IMR-90 (cell line): ENCODE measurements around the gene SLC29A1. TPM values are rescaled to one million over a fixed set of nuclear protein-coding genes. Genes with fewer than 3 reads are reported as not detected.

Source experiments
- ATAC-seq: fragments of 200-7000 bp; cut with Tn5 transposase; 2 replicates; pipeline ENCODE4 v1.9.1; 2020; ENCODE audit warnings: low read depth, mild to moderate bottlenecking, moderate library complexity
- BruUV-seq: library from RNA; stranded (reverse); fragments of 400-500 nt; replicated peaks from 2 replicates; lab custom pipeline; 2021; lab: Mats Ljungman, UMichigan
- CTCF ChIA-PET: fragments of 300-600 bp; formaldehyde crosslinking; extraction: SDS; loops from one replicate; lab custom pipeline; 2021; ENCODE audit warnings: antibody characterized with exemption; lab: Yijun Ruan, JAX
- POLR2A ChIA-PET: fragments of 300-600 bp; sonication (Branson Sonifier 250); formaldehyde crosslinking; loops from one replicate; lab custom pipeline; 2022; ENCODE audit warnings: antibody characterized with exemption; ENCODE audit not compliant: unreplicated experiment; lab: Charles Lee
- DNase-seq: peaks from one replicate; pipeline ENCODE4 v3.0.0; 2013
- H2AFZ ChIP-seq: replicated peaks from 2 replicates; pipeline ENCODE3; 2013; ENCODE audit warnings: low read length, mild to moderate bottlenecking; ENCODE audit not compliant: poor library complexity
- H2AK5ac ChIP-seq: 2 replicates; pipeline ENCODE4 v1.6.1; 2013; ENCODE audit warnings: low read depth, low read length, inconsistent platforms
- H2AK9ac ChIP-seq: replicated peaks from 2 replicates; pipeline ENCODE3; 2013; ENCODE audit warnings: mild to moderate bottlenecking, low read depth, low read length, moderate library complexity; ENCODE audit not compliant: poor library complexity
- H2BK120ac ChIP-seq: 2 replicates; pipeline ENCODE4 v1.6.1; 2013; ENCODE audit warnings: low read depth, low read length, inconsistent platforms
- H2BK15ac ChIP-seq: 3 replicates; pipeline ENCODE4 v1.6.1; 2013; ENCODE audit warnings: low read depth, low read length, inconsistent platforms
- H2BK20ac ChIP-seq: 2 replicates; pipeline ENCODE4 v1.6.1; 2013; ENCODE audit warnings: low read depth, mild to moderate bottlenecking, inconsistent platforms, low read length, moderate library complexity
- H2BK5ac ChIP-seq: 2 replicates; pipeline ENCODE4 v1.6.1; 2013; ENCODE audit warnings: mild to moderate bottlenecking, low read depth, low read length, inconsistent platforms; ENCODE audit not compliant: poor library complexity, severe bottlenecking
- H3K14ac ChIP-seq: replicated peaks from 2 replicates; pipeline ENCODE4 v1.6.1; 2013; ENCODE audit warnings: low read depth, low read length, inconsistent platforms
- H3K18ac ChIP-seq: 2 replicates; pipeline ENCODE4 v1.6.1; 2013; ENCODE audit warnings: low read depth, low read length, control low read depth
- H3K23ac ChIP-seq: 2 replicates; pipeline ENCODE4 v1.6.1; 2013; ENCODE audit warnings: low read depth, low read length, inconsistent platforms
- H3K27ac ChIP-seq: 2 replicates; pipeline ENCODE4 v1.5.1; 2013; ENCODE audit warnings: mild to moderate bottlenecking, control low read depth, low read length; ENCODE audit not compliant: insufficient read depth
- H3K27me3 ChIP-seq: 2 replicates; pipeline ENCODE4 v1.6.1; 2013; ENCODE audit warnings: low read length; ENCODE audit not compliant: control insufficient read depth, insufficient read depth
- H3K36me3 ChIP-seq: 2 replicates; pipeline ENCODE4 v1.6.1; 2013; ENCODE audit warnings: low read length, mixed read lengths; ENCODE audit not compliant: control insufficient read depth, insufficient read depth
- H3K4ac ChIP-seq: 2 replicates; pipeline ENCODE4 v1.6.1; 2013; ENCODE audit warnings: low read depth, low read length, inconsistent platforms
- H3K4me1 ChIP-seq: 2 replicates; pipeline ENCODE4 v1.6.1; 2013; ENCODE audit warnings: low read length, mixed read lengths; ENCODE audit not compliant: control insufficient read depth, insufficient read depth
- H3K4me2 ChIP-seq: 2 replicates; pipeline ENCODE4 v1.6.1; 2013; ENCODE audit warnings: low read depth, mild to moderate bottlenecking, control low read depth, low read length, moderate library complexity
- H3K4me3 ChIP-seq: 2 replicates; pipeline ENCODE4 v1.5.1; 2013; ENCODE audit warnings: low read depth, mild to moderate bottlenecking, control low read depth, low read length, moderate library complexity; ENCODE audit not compliant: insufficient read depth
- H3K56ac ChIP-seq: 2 replicates; pipeline ENCODE4 v1.6.1; 2013; ENCODE audit warnings: low read length, inconsistent platforms; ENCODE audit not compliant: insufficient read depth; ENCODE audit errors: extremely low read depth
- H3K79me1 ChIP-seq, 2 experiments: 2 replicates each; pipeline ENCODE4 v1.6.1; 2013; ENCODE audit warnings: low read length in 2 of 2, inconsistent platforms in 1 of 2, low read depth in 1 of 2
- H3K9ac ChIP-seq: 2 replicates; pipeline ENCODE4 v1.6.1; 2013; ENCODE audit warnings: low read depth, low read length, control low read depth
- H3K9me1 ChIP-seq: 2 replicates; pipeline ENCODE4 v1.6.1; 2013; ENCODE audit warnings: low read length, inconsistent platforms; ENCODE audit not compliant: insufficient read depth
- H3K9me3 ChIP-seq: 2 replicates; pipeline ENCODE4 v1.6.1; 2013; ENCODE audit warnings: low read length; ENCODE audit not compliant: control insufficient read depth, insufficient read depth
- H4K20me1 ChIP-seq: 2 replicates; pipeline ENCODE4 v1.6.1; 2013; ENCODE audit warnings: low read length, inconsistent platforms; ENCODE audit not compliant: insufficient read depth
- H4K5ac ChIP-seq: 2 replicates; pipeline ENCODE4 v1.6.1; 2013; ENCODE audit warnings: mild to moderate bottlenecking, low read depth, low read length, control low read depth
- H4K8ac ChIP-seq, 2 experiments: 2 replicates each; pipeline ENCODE4 v1.6.1; 2013; ENCODE audit warnings: low read depth in 2 of 2, low read length in 2 of 2, control low read depth in 1 of 2, inconsistent platforms in 1 of 2
- H4K91ac ChIP-seq: 2 replicates; pipeline ENCODE4 v1.6.1; 2013; ENCODE audit warnings: low read depth, low read length, inconsistent platforms; ENCODE audit not compliant: insufficient read depth
- CHD1 ChIP-seq: IDR thresholded peaks from 2 replicates; pipeline ENCODE4 v1.6.1; 2012; ENCODE audit warnings: low read depth, low read length, improper control_type of control experiment
- POLR2A ChIP-seq: IDR thresholded peaks from 2 replicates; pipeline ENCODE4 v1.6.1; 2012; ENCODE audit warnings: mild to moderate bottlenecking, low read depth, low read length
- SMC3 ChIP-seq: fragments of 150-350 bp; IDR thresholded peaks from 2 replicates; pipeline ENCODE4 v1.6.1; 2016; ENCODE audit warnings: low read depth, mild to moderate bottlenecking, antibody characterized with exemption, low read length, moderate library complexity
- WGBS, 2 experiments: methylation state at CpG; one replicate each; pipeline versions ENCODE4 v1.1.5 to v1.1.7; 2013; ENCODE audit warnings: missing lambda C conversion rate in 2 of 2; ENCODE audit not compliant: insufficient read length in 1 of 2; ENCODE audit errors: extremely low coverage in 2 of 2; 5-methylcytosine and 5-hydroxymethylcytosine counted together
- dilution Hi-C: fragments of 300-500 bp; cut with HindIII; formaldehyde crosslinking; loops from one replicate; pipeline ENCODE4 v1.14.3; 2018; ENCODE audit warnings: low sequenced_read_pairs; ENCODE audit not compliant: unreplicated experiment
- in situ Hi-C: fragments of 300-500 bp; cut with MboI; formaldehyde crosslinking; loops from 3 replicates; pipeline ENCODE4 v1.14.3; 2019; ENCODE audit warnings: low sequenced_read_pairs, inconsistent platforms, mixed read lengths
- intact Hi-C: fragments of 100-400 bp; cut with micrococcal nuclease; formaldehyde crosslinking; loops from 2 replicates; pipeline ENCODE4 v1.10.0; 2022
- polyA plus RNA-seq, 3 experiments: library from polyadenylated mRNA; depleted of rRNA; stranded (reverse); fragments of >200 nt; gene quantifications; 2 replicates each; pipeline ENCODE4 v1.2.3, GENCODE V29; 2012; ENCODE audit warnings: low replicate concordance in 1 of 3
- total RNA-seq: library from RNA; depleted of rRNA; stranded (reverse); fragments of >200 nt; gene quantifications from 2 replicates; pipeline ENCODE4 v1.2.3, GENCODE V29; 2012

The SLC29A1 gene
- total and polyA plus RNA-seq, 2 of the 4 experiments (the other 2 are of a cell fraction): 4.1 to 22.1 TPM

GRCh38 chr6:44220913-44221290 lies 2.5 kb upstream of the SLC29A1 start:
- CTCF ChIA-PET: interaction anchor here (4.1 kb wide), 1 partner anchor 14 kb away, joined by 20 read pairs; no protein-coding TSS in a partner anchor
- Histone ChIP-seq H3K14ac (peak overlapping the region; percentile 58; the same call in 1 of the 2 replicates), H2BK5ac (no peak overlapping the region)

More at GRCh38 chr6:44220913-44221290, 2.5 kb upstream of the SLC29A1 start:
- Histone ChIP-seq H3K4me3 (no peak overlapping the region), H2AK9ac (peak overlapping the region; percentile 44), H4K20me1 (no peaks in the 10 kb centered on the region), H3K18ac (no peak overlapping the region), H4K5ac (no peak overlapping the region), H2AFZ (no peak overlapping the region), H2BK120ac (no peak overlapping the region), H2BK20ac (no peak overlapping the region), H3K4ac (peak overlapping the region; percentile 28; the same call in 1 of the 2 replicates), H3K9me1 (peaks cover 4% of the 10 kb centered on the region; the same call in 1 of the 2 replicates), H3K9me3 (no peaks in the 10 kb centered on the region), H2AK5ac (peak overlapping the region; percentile 70; the same call in 1 of the 2 replicates), H3K36me3 (no peaks in the 10 kb centered on the region), H3K79me1 (peaks cover 0 to 8% of the 10 kb centered on the region in 2 experiments; a peak in 1 of 4 replicates), H3K4me1 (peaks cover 16% of the 10 kb centered on the region), H2BK15ac (no peak overlapping the region), H3K9ac (no peak overlapping the region), H4K91ac (no peak overlapping the region), H3K23ac (no peak overlapping the region), H3K27me3 (peaks cover 7% of the 10 kb centered on the region; the same call in 1 of the 2 replicates), H3K4me2 (no peak overlapping the region), H3K27ac (no peak overlapping the region), H4K8ac (no peak overlapping the region), H3K56ac (no peak overlapping the region)
- no peak for DNase-seq
- POLR2A ChIA-PET: no interaction called here
- WGBS, 2 experiments: 85% methylated on average over 3 of the region's 4 CpGs; no CpG with 5 or more reads in 1 of the 2 experiments
- in situ Hi-C loops: no loop called here
- BruUV-seq: no TSS peak
- TF ChIP-seq CHD1 (no peak), POLR2A (no peak), SMC3 (no peak)
- ATAC-seq: no peak
- dilution Hi-C loops: no loop called here
- intact Hi-C loops: no loop called here
